GM12878 (cell line): Measurements from ENCODE around the gene WDFY4. TPM values are rescaled to one million over a fixed set of nuclear protein-coding genes. Genes with fewer than 3 reads are reported as not detected.

ENCODE experiments used
- ATAC-seq: fragments of 200-7000 bp; cut with Tn5 transposase; 3 replicates; pipeline ENCODE4 v1.9.1; 2020; ENCODE audit warnings: mild to moderate bottlenecking, moderate library complexity
- BruUV-seq: library from RNA; stranded (reverse); fragments of 400-500 nt; replicated peaks from 2 replicates; lab custom pipeline; 2021; lab: Mats Ljungman, UMichigan
- CTCF ChIA-PET: fragments of 300-600 bp; sonication (Branson Sonifier 250); formaldehyde crosslinking; extraction: SDS; loops from one replicate; lab custom pipeline; 2021; ENCODE audit warnings: inconsistent platforms; lab: Yijun Ruan, JAX
- POLR2A ChIA-PET: fragments of 350-600 bp; formaldehyde crosslinking; extraction: SDS; loops from one replicate; lab custom pipeline; 2021; ENCODE audit warnings: inconsistent platforms; lab: Charles Lee
- RAD21 ChIA-PET: fragments of 300-600 bp; sonication (Branson Sonifier 250); formaldehyde crosslinking; loops from one replicate; lab custom pipeline; 2023; ENCODE audit warnings: antibody characterized with exemption; ENCODE audit not compliant: unreplicated experiment; lab: Charles Lee
- SMC1A ChIA-PET: fragments of 300-600 bp; sonication (Branson Sonifier 250); formaldehyde crosslinking; loops from one replicate; lab custom pipeline; 2023; ENCODE audit not compliant: unreplicated experiment, uncharacterized antibody; lab: Charles Lee
- DNase-seq: peaks from one replicate; pipeline ENCODE4 v3.0.0-alpha.2; 2011; ENCODE audit warnings: low read depth, low spot score
- FAIRE-seq: peaks from 3 replicates; lab custom pipeline; 2011; peaks lifted over from hg19 to GRCh38; lab: Jason Lieb, UNC
- H2AFZ ChIP-seq: 2 replicates; pipeline ENCODE4 v1.6.0; 2011; ENCODE audit warnings: low read depth, low read length, control low read depth; ENCODE audit not compliant: control insufficient read depth
- H3K27ac ChIP-seq: 2 replicates; pipeline ENCODE4 v1.5.1; 2011; ENCODE audit warnings: control low read depth; ENCODE audit not compliant: control insufficient read depth, insufficient read depth
- H3K27me3 ChIP-seq, 2 experiments: replicated peaks in 1 of 2; 2 replicates each; pipeline versions ENCODE4 v1.6.0 to v1.6.1; 2011; ENCODE audit warnings: low read length in 1 of 2; ENCODE audit not compliant: control insufficient read depth in 2 of 2, insufficient read depth in 2 of 2
- H3K36me3 ChIP-seq, 2 experiments: 2 replicates each; pipeline ENCODE4 v1.5.1; 2011; ENCODE audit warnings: low read length in 1 of 2; ENCODE audit not compliant: control insufficient read depth in 2 of 2, insufficient read depth in 2 of 2
- H3K4me1 ChIP-seq: 2 replicates; pipeline ENCODE4 v1.6.1; 2011; ENCODE audit warnings: mild to moderate bottlenecking, low read length, moderate library complexity, mixed read lengths; ENCODE audit not compliant: control insufficient read depth, insufficient read depth
- H3K4me2 ChIP-seq: 2 replicates; pipeline ENCODE4 v1.6.0; 2011; ENCODE audit warnings: control low read depth; ENCODE audit not compliant: control insufficient read depth, insufficient read depth
- H3K4me3 ChIP-seq: fragments of 200-600 bp; sonication (generic); 2 replicates; pipeline ENCODE4 v1.5.1; 2016
- H3K79me2 ChIP-seq: 2 replicates; pipeline ENCODE4 v1.6.0; 2011; ENCODE audit warnings: low read length; ENCODE audit not compliant: control insufficient read depth, insufficient read depth
- H3K9ac ChIP-seq: 2 replicates; pipeline ENCODE4 v1.8.0; 2011; ENCODE audit warnings: low read length, control low read depth, mixed read lengths; ENCODE audit not compliant: control insufficient read depth, insufficient read depth
- H3K9me3 ChIP-seq: replicated peaks from 3 replicates; pipeline ENCODE4 v1.5.1; 2011; ENCODE audit warnings: mild to moderate bottlenecking, low read length; ENCODE audit not compliant: control insufficient read depth, insufficient read depth
- H4K20me1 ChIP-seq: 2 replicates; pipeline ENCODE4 v1.6.0; 2011; ENCODE audit not compliant: control insufficient read depth, insufficient read depth
- BHLHE40 ChIP-seq, 2 experiments: fragments of 450-650 bp in 1 of 2; IDR thresholded peaks; 2 replicates each; pipeline ENCODE4 v1.6.1; 2011 to 2017; ENCODE audit warnings: low read depth in 2 of 2, borderline replicate concordance in 1 of 2, improper control_type of control experiment in 1 of 2, low read length in 1 of 2, mild to moderate bottlenecking in 1 of 2
- EED ChIP-seq: sonication (generic); IDR thresholded peaks from 2 replicates; pipeline ENCODE4 v1.6.1; 2016; ENCODE audit warnings: antibody characterized with exemption, low read depth
- EGR1 ChIP-seq, 2 experiments: IDR thresholded peaks; 1 replicate in 1 of 2; 2 replicates in 1 of 2; pipeline ENCODE4 v1.6.1; 2011 to 2012; ENCODE audit warnings: low read depth in 2 of 2, low read length in 2 of 2, borderline replicate concordance in 1 of 2, mild to moderate bottlenecking in 1 of 2, moderate library complexity in 1 of 2
- FOXM1 ChIP-seq: IDR thresholded peaks from 2 replicates; pipeline ENCODE4 v1.6.1; 2012; ENCODE audit warnings: low read depth, mild to moderate bottlenecking, inconsistent platforms, low read length, moderate library complexity
- MEF2A ChIP-seq: IDR thresholded peaks from 2 replicates; pipeline ENCODE4 v1.6.1; 2011; ENCODE audit warnings: low read depth, mild to moderate bottlenecking, low read length, moderate library complexity; ENCODE audit not compliant: insufficient read depth
- MXI1 ChIP-seq: fragments of 150-350 bp; IDR thresholded peaks from 2 replicates; pipeline ENCODE4 v1.6.1; 2011; ENCODE audit warnings: low read depth, mild to moderate bottlenecking, inconsistent platforms, low read length, improper control_type of control experiment
- MYB ChIP-seq: fragments of 150-350 bp; IDR thresholded peaks from 2 replicates; pipeline ENCODE4 v1.6.1; 2014; ENCODE audit warnings: mild to moderate bottlenecking, low read depth, low read length, borderline replicate concordance
- NR2C2 ChIP-seq: IDR thresholded peaks from 2 replicates; pipeline ENCODE4 v1.6.1; 2011; ENCODE audit warnings: borderline replicate concordance, low read depth; ENCODE audit not compliant: control insufficient read depth, insufficient read length
- POU2F2 ChIP-seq: IDR thresholded peaks from 3 replicates; pipeline ENCODE4 v1.6.1; 2011; ENCODE audit warnings: low read depth, mild to moderate bottlenecking, low read length, borderline replicate concordance
- SIN3A ChIP-seq: IDR thresholded peaks from 2 replicates; pipeline ENCODE4 v1.6.1; 2012; ENCODE audit warnings: low read depth, low read length, improper control_type of control experiment
- SIX5 ChIP-seq: IDR thresholded peaks from 2 replicates; pipeline ENCODE4 v1.6.1; 2011; ENCODE audit warnings: mild to moderate bottlenecking, low read depth, low read length, moderate library complexity; ENCODE audit not compliant: severe bottlenecking
- TCF7 ChIP-seq: IDR thresholded peaks from 2 replicates; pipeline ENCODE4 v1.6.1; 2014; ENCODE audit warnings: antibody characterized with exemption, borderline replicate concordance
- WGBS: methylation state at CpG from one replicate; pipeline ENCODE4 v1.1.6; 2016; ENCODE audit warnings: low lambda C conversion rate; ENCODE audit not compliant: insufficient replicate concordance, insufficient coverage; ENCODE audit errors: missing lambda C conversion rate; 5-methylcytosine and 5-hydroxymethylcytosine counted together
- in situ Hi-C: fragments of 300-500 bp; cut with MboI; formaldehyde crosslinking; loops from 9 replicates; pipeline ENCODE4 v1.14.3; 2018; ENCODE audit warnings: mixed read lengths
- intact Hi-C: fragments of 100-400 bp; cut with micrococcal nuclease; formaldehyde crosslinking; loops from one replicate; pipeline ENCODE4 v1.14.2; 2022; ENCODE audit not compliant: unreplicated experiment
- polyA plus RNA-seq, 11 experiments: library from polyadenylated mRNA; depleted of rRNA in 4 of 11; unstranded in 6 of 11; stranded (reverse) in 5 of 11; fragments of >200 nt; fragmentation: Nextera tagmentation in 4 of 11; fragmentation: Illumina TruSeq in 1 of 11; extraction: Ambion mirVana in 4 of 11; extraction: Trizol in 1 of 11; gene quantifications; 1 replicate in 1 of 11; 2 replicates in 10 of 11; pipeline versions ENCODE4 v1.2.1 to v1.2.3, GENCODE V29; 2011 to 2016; ENCODE audit warnings: inconsistent platforms in 2 of 11, missing spikeins in 2 of 11, low read depth in 1 of 11
- total RNA-seq, 4 experiments: library from RNA; depleted of rRNA in 3 of 4; stranded (reverse); fragments of >200 nt in 3 of 4; fragmentation: Illumina TruSeq in 1 of 4; extraction: Trizol in 1 of 4; gene quantifications; 2 replicates each; pipeline versions ENCODE4 v1.2.1 to v1.2.3, GENCODE V29; 2013 to 2021
- TF ChIP-seq, protein P1 (sequence below), 3 experiments: IDR thresholded peaks in 2 of 3; conservative IDR thresholded peaks in 1 of 3; 2 replicates each; pipeline ENCODE4 v1.5.1; 2011; ENCODE audit warnings: low read depth in 3 of 3, low read length in 3 of 3, mild to moderate bottlenecking in 3 of 3, control low read depth in 2 of 3, moderate library complexity in 2 of 3, inconsistent platforms in 1 of 3, mixed read lengths in 1 of 3; ENCODE audit not compliant: control insufficient read depth in 2 of 3, insufficient read depth in 1 of 3; ENCODE audit errors: extremely low read depth in 1 of 3
- TF ChIP-seq, protein P2 (sequence below): IDR thresholded peaks from 2 replicates; pipeline ENCODE4 v1.6.1; 2012; ENCODE audit warnings: low read depth, low read length, improper control_type of control experiment
- TF ChIP-seq, protein P3 (sequence below): fragments of 150-350 bp; IDR thresholded peaks from 2 replicates; pipeline ENCODE4 v1.6.1; 2014; ENCODE audit warnings: mild to moderate bottlenecking, low read depth, low read length
- TF ChIP-seq, protein P4 (sequence below): IDR thresholded peaks from 2 replicates; pipeline ENCODE4 v1.6.1; 2012; ENCODE audit warnings: mild to moderate bottlenecking, low read depth, low read length

Gene WDFY4
- total and polyA plus RNA-seq, 10 of the 15 experiments (the other 5 are each of a cell fraction or from before 2014, with no cell fraction given), result 13.5 to 132 (median 47.3) TPM

DNA sequence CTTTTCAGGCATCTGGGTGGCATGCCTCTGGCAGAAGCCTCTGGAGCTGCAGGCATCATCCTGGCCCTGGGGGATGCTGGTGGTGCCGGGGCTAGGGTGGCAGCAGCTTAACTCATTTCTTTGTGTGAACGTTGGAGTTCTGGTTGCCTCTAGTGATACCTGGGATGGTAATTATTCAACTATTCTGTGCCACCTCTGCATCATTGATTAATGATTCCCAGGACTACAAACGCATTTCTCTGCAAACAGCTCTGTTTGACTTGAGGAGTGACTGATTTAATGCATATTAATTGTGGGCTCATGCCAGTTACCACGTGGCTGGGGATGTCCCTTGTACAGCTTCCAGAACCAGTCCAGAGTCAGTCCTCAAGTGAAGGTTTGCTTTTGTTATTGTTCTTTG, 199.0 kb downstream of the WDFY4 start:
- ChIA-PET CTCF (interaction anchor here (1.0 kb wide), 1 partner anchor 12 kb away, joined by 3 read pairs; no protein-coding TSS in a partner anchor), POLR2A (no interaction called here), SMC1A (interaction anchor here (1.1 kb wide), 1 partner anchor 10 kb away, joined by 3 read pairs; no protein-coding TSS in a partner anchor), RAD21 (no interaction called here)
- Histone ChIP-seq H2AFZ (no peak overlapping the region), H3K9ac (no peak overlapping the region), H3K4me3 (no peak overlapping the region), H3K36me3 (peaks cover 2 to 11% of the 10 kb centered on the region in 2 experiments; a peak in 3 of 4 replicates), H3K27me3 (no peaks in the 10 kb centered on the region), H3K4me1 (no peaks in the 10 kb centered on the region; the same call in 1 of the 2 replicates), H4K20me1 (no peaks in the 10 kb centered on the region), H3K27ac (no peak overlapping the region), H3K79me2 (no peaks in the 10 kb centered on the region), H3K9me3 (no peaks in the 10 kb centered on the region; the same call in 2 of the 3 replicates), H3K4me2 (no peak overlapping the region)
- ATAC-seq (no peak), FAIRE-seq (no peak), DNase-seq (no peak)
- WGBS, result 33% methylated on average over 4 of the region's 4 CpGs
- in situ Hi-C loops (no loop called here), intact Hi-C loops (no loop called here)
- BruUV-seq, result no TSS peak
- TF ChIP-seq, protein P1, sequence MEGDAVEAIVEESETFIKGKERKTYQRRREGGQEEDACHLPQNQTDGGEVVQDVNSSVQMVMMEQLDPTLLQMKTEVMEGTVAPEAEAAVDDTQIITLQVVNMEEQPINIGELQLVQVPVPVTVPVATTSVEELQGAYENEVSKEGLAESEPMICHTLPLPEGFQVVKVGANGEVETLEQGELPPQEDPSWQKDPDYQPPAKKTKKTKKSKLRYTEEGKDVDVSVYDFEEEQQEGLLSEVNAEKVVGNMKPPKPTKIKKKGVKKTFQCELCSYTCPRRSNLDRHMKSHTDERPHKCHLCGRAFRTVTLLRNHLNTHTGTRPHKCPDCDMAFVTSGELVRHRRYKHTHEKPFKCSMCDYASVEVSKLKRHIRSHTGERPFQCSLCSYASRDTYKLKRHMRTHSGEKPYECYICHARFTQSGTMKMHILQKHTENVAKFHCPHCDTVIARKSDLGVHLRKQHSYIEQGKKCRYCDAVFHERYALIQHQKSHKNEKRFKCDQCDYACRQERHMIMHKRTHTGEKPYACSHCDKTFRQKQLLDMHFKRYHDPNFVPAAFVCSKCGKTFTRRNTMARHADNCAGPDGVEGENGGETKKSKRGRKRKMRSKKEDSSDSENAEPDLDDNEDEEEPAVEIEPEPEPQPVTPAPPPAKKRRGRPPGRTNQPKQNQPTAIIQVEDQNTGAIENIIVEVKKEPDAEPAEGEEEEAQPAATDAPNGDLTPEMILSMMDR (IDR thresholded peaks at IDR 0.05 in 2 of 3, conservative IDR thresholded peaks at IDR 0.05 in 1 of 3; ENCODE audit: control insufficient read depth in 2 of 3, extremely low read depth in 1 of 3, insufficient read depth in 1 of 3, low read depth in 3 of 3, low read length in 3 of 3), result no peak
- TF ChIP-seq SIN3A (no peak), POU2F2 (no peak), EGR1 (IDR thresholded peaks at IDR 0.05; ENCODE audit: borderline replicate concordance in 1 of 2, low read depth in 2 of 2, low read length in 2 of 2) (no peak), SIX5 (no peak), MEF2A (no peak), TCF7 (no peak), MYB (no peak), EED (no peak), NR2C2 (no peak), FOXM1 (no peak), BHLHE40 (IDR thresholded peaks at IDR 0.05; ENCODE audit: borderline replicate concordance in 1 of 2, low read depth in 2 of 2, low read length in 1 of 2) (no peak), MXI1 (no peak)
- TF ChIP-seq, protein P2, sequence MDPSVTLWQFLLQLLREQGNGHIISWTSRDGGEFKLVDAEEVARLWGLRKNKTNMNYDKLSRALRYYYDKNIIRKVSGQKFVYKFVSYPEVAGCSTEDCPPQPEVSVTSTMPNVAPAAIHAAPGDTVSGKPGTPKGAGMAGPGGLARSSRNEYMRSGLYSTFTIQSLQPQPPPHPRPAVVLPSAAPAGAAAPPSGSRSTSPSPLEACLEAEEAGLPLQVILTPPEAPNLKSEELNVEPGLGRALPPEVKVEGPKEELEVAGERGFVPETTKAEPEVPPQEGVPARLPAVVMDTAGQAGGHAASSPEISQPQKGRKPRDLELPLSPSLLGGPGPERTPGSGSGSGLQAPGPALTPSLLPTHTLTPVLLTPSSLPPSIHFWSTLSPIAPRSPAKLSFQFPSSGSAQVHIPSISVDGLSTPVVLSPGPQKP, result no peak
- TF ChIP-seq, protein P3, sequence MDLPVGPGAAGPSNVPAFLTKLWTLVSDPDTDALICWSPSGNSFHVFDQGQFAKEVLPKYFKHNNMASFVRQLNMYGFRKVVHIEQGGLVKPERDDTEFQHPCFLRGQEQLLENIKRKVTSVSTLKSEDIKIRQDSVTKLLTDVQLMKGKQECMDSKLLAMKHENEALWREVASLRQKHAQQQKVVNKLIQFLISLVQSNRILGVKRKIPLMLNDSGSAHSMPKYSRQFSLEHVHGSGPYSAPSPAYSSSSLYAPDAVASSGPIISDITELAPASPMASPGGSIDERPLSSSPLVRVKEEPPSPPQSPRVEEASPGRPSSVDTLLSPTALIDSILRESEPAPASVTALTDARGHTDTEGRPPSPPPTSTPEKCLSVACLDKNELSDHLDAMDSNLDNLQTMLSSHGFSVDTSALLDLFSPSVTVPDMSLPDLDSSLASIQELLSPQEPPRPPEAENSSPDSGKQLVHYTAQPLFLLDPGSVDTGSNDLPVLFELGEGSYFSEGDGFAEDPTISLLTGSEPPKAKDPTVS, result no peak
- TF ChIP-seq, protein P4, sequence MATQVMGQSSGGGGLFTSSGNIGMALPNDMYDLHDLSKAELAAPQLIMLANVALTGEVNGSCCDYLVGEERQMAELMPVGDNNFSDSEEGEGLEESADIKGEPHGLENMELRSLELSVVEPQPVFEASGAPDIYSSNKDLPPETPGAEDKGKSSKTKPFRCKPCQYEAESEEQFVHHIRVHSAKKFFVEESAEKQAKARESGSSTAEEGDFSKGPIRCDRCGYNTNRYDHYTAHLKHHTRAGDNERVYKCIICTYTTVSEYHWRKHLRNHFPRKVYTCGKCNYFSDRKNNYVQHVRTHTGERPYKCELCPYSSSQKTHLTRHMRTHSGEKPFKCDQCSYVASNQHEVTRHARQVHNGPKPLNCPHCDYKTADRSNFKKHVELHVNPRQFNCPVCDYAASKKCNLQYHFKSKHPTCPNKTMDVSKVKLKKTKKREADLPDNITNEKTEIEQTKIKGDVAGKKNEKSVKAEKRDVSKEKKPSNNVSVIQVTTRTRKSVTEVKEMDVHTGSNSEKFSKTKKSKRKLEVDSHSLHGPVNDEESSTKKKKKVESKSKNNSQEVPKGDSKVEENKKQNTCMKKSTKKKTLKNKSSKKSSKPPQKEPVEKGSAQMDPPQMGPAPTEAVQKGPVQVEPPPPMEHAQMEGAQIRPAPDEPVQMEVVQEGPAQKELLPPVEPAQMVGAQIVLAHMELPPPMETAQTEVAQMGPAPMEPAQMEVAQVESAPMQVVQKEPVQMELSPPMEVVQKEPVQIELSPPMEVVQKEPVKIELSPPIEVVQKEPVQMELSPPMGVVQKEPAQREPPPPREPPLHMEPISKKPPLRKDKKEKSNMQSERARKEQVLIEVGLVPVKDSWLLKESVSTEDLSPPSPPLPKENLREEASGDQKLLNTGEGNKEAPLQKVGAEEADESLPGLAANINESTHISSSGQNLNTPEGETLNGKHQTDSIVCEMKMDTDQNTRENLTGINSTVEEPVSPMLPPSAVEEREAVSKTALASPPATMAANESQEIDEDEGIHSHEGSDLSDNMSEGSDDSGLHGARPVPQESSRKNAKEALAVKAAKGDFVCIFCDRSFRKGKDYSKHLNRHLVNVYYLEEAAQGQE, result no peak
